Loucy (cell line): ENCODE data around the gene ARHGEF10L.

Experiments
- H2AFZ ChIP-seq: fragments of 200-600 bp; sonication (generic); 2 replicates; pipeline ENCODE4 v1.6.0; 2016; ENCODE audit warnings: antibody characterized with exemption, mild to moderate bottlenecking, low read length, moderate library complexity
- H3F3A ChIP-seq: fragments of 200-600 bp; 2 replicates; pipeline ENCODE4 v1.6.0; 2016; ENCODE audit warnings: antibody characterized with exemption, low read depth, mild to moderate bottlenecking
- H3K27me3 ChIP-seq: fragments of 200-600 bp; sonication (generic); 2 replicates; pipeline ENCODE4 v1.6.1; 2014; ENCODE audit warnings: low read length, mild to moderate bottlenecking; ENCODE audit not compliant: insufficient read depth, poor library complexity, severe bottlenecking
- H3K36me3 ChIP-seq: fragments of 200-600 bp; sonication (generic); 2 replicates; pipeline ENCODE4 v1.6.1; 2016; ENCODE audit warnings: low read length; ENCODE audit not compliant: insufficient read depth
- H3K4me1 ChIP-seq: fragments of 200-600 bp; sonication (generic); 2 replicates; pipeline ENCODE4 v1.5.1; 2014; ENCODE audit warnings: low read length, mild to moderate bottlenecking; ENCODE audit not compliant: insufficient read depth, poor library complexity, severe bottlenecking
- H3K4me2 ChIP-seq: fragments of 200-600 bp; sonication (generic); 2 replicates; pipeline ENCODE4 v1.6.0; 2014; ENCODE audit warnings: antibody characterized with exemption, low read length, low read depth, mild to moderate bottlenecking; ENCODE audit not compliant: poor library complexity, severe bottlenecking
- H3K4me3 ChIP-seq: fragments of 200-600 bp; sonication (generic); 2 replicates; pipeline ENCODE4 v1.5.1; 2014; ENCODE audit warnings: low read length, mild to moderate bottlenecking, mixed read lengths; ENCODE audit not compliant: poor library complexity, severe bottlenecking
- H3K79me2 ChIP-seq: fragments of 200-600 bp; sonication (generic); 2 replicates; pipeline ENCODE4 v1.6.1; 2014; ENCODE audit warnings: low read length; ENCODE audit not compliant: insufficient read depth
- H3K9ac ChIP-seq: fragments of 200-600 bp; sonication (generic); 2 replicates; pipeline ENCODE4 v1.6.0; 2014; ENCODE audit warnings: mild to moderate bottlenecking, low read depth, low read length, moderate library complexity; ENCODE audit not compliant: poor library complexity, severe bottlenecking
- H3K9me2 ChIP-seq: fragments of 200-600 bp; sonication (generic); replicated peaks from 2 replicates; pipeline ENCODE4 v1.6.1; 2016; ENCODE audit warnings: low read depth, low read length, mixed read lengths
- H3K9me3 ChIP-seq: fragments of 200-600 bp; sonication (generic); 2 replicates; pipeline ENCODE4 v1.6.1; 2014; ENCODE audit warnings: mild to moderate bottlenecking, antibody characterized with exemption, low read length, low read depth; ENCODE audit not compliant: insufficient read depth
- H4K20me1 ChIP-seq: fragments of 200-600 bp; sonication (generic); 2 replicates; pipeline ENCODE4 v1.6.0; 2014; ENCODE audit warnings: antibody characterized with exemption, low read length, mild to moderate bottlenecking; ENCODE audit not compliant: insufficient read depth, poor library complexity, severe bottlenecking
- CTCF ChIP-seq: fragments of 200-600 bp; sonication (generic); conservative IDR thresholded peaks from 2 replicates; pipeline ENCODE4 v1.5.1; 2014; ENCODE audit warnings: mild to moderate bottlenecking, antibody characterized with exemption, low read length
- EZH2phosphoT487 ChIP-seq: fragments of 200-600 bp; IDR thresholded peaks from 2 replicates; pipeline ENCODE4 v1.6.1; 2018; ENCODE audit warnings: antibody characterized with exemption, mild to moderate bottlenecking, moderate library complexity, borderline replicate concordance

Gene ARHGEF10L

GRCh38 chr1:17713993-17714392, 174.5 kb downstream of the ARHGEF10L start:
- Histone ChIP-seq H2AFZ (no peak overlapping the region), H3F3A (no peaks in the 10 kb centered on the region), H3K9ac (no peak overlapping the region), H3K36me3 (no peaks in the 10 kb centered on the region), H3K27me3 (no peaks in the 10 kb centered on the region), H3K4me2 (no peak overlapping the region), H3K4me3 (no peak overlapping the region), H4K20me1 (no peaks in the 10 kb centered on the region), H3K9me3 (no peaks in the 10 kb centered on the region; the same call in 1 of the 2 replicates), H3K79me2 (no peaks in the 10 kb centered on the region), H3K4me1 (no peaks in the 10 kb centered on the region), H3K9me2 (no peaks in the 10 kb centered on the region)
- TF ChIP-seq CTCF = no peak
- TF ChIP-seq EZH2phosphoT487 = no peak

GRCh38 chr1:17717594-17718535, 178.4 kb downstream of the ARHGEF10L start:
- Histone ChIP-seq H3K36me3 (no peaks in the 10 kb centered on the region), H3K9me3 (no peaks in the 10 kb centered on the region), H3F3A (no peaks in the 10 kb centered on the region), H3K4me1 (no peaks in the 10 kb centered on the region), H3K4me2 (no peak overlapping the region), H3K79me2 (no peaks in the 10 kb centered on the region), H4K20me1 (no peaks in the 10 kb centered on the region), H3K27me3 (no peaks in the 10 kb centered on the region), H3K9me2 (no peaks in the 10 kb centered on the region), H3K9ac (no peak overlapping the region), H3K4me3 (no peak overlapping the region), H2AFZ (no peak overlapping the region)
- TF ChIP-seq EZH2phosphoT487 (no peak), CTCF (no peak)

- no peaks in the 10 kb centered on the region for H3K9me2 ChIP-seq
- no peak overlapping the region for H3K4me2 ChIP-seq
- no peak overlapping the region for H3K9ac ChIP-seq
- no peak for TF ChIP-seq CTCF
- no peak for TF ChIP-seq EZH2phosphoT487
- H3F3A ChIP-seq = no peaks in the 10 kb centered on the region
- H3K9me3 ChIP-seq = no peaks in the 10 kb centered on the region
- H4K20me1 ChIP-seq = no peaks in the 10 kb centered on the region
- H3K36me3 ChIP-seq = no peaks in the 10 kb centered on the region
- H3K4me1 ChIP-seq = no peaks in the 10 kb centered on the region
- H2AFZ ChIP-seq = no peak overlapping the region
- H3K4me3 ChIP-seq = no peak overlapping the region
- no peaks in the 10 kb centered on the region for H3K27me3 ChIP-seq
- no peaks in the 10 kb centered on the region for H3K79me2 ChIP-seq
Measured at GRCh38 chr1:17719874-17720273, 180.4 kb downstream of the ARHGEF10L start.
